SH-SY5Y (cell line): ENCODE results near the gene ZNF668.

Experiments used
- GATA2 ChIP-seq: IDR thresholded peaks from 2 replicates; pipeline ENCODE4 v1.6.1; 2011; ENCODE audit warnings: mild to moderate bottlenecking, low read depth, low read length
- GATA3 ChIP-seq: IDR thresholded peaks from 2 replicates; pipeline ENCODE4 v1.6.1; 2011; ENCODE audit warnings: low read depth, mild to moderate bottlenecking, low read length, moderate library complexity

GRCh38 chr16:31073970-31074813, at the start of gene ZNF668, which contains the start of gene ZNF646:
- TF ChIP-seq GATA2 (no peak), GATA3 (no peak)
